Measurements from ENCODE around the gene WDR35. TPM values are rescaled to one million over a fixed set of nuclear protein-coding genes. Genes with fewer than 3 reads are reported as not detected.

Gene WDR35
- total RNA-seq, 1 experiment from 2014 or later: 6.6 TPM

GRCh38 chr2:19864381-19864780 lies 125.5 kb downstream of the WDR35 start:
- no peaks in the 10 kb centered on the region for H3K79me2 ChIP-seq (ENCODE audit: low read length)
- H3F3A ChIP-seq (ENCODE audit: low read length, unreplicated experiment): no peaks in the 10 kb centered on the region
- H3K4me1 ChIP-seq (ENCODE audit: insufficient read depth, low read length): peaks cover 15% of the 10 kb centered on the region
- POLR2A ChIA-PET (ENCODE audit: unreplicated experiment): interaction anchor here (0.6 to 0.9 kb wide), 2 partner anchors 240 to 286 kb away, joined by 3 read pairs; no protein-coding TSS in a partner anchor
- TF ChIP-seq CTCF (conservative IDR thresholded peaks at IDR 0.05; ENCODE audit: low read depth, low read length) (no peak), EZH2 (IDR thresholded peaks at IDR 0.05; ENCODE audit: low read length, unreplicated experiment) (no peak), EZH2phosphoT487 (IDR thresholded peaks at IDR 0.05; ENCODE audit: borderline replicate concordance, low read length) (no peak)
- DNase-seq: no peak
- CTCF ChIA-PET: interaction anchor here (0.6 kb wide), 1 partner anchor 85 kb away, joined by 7 read pairs; no protein-coding TSS in a partner anchor
- H3K27ac ChIP-seq (ENCODE audit: low read length): no peak overlapping the region
- H3K27me3 ChIP-seq (ENCODE audit: low read length): no peaks in the 10 kb centered on the region
- no peak overlapping the region for H2AFZ ChIP-seq (ENCODE audit: low read length)
- no peaks in the 10 kb centered on the region for H3K9me2 ChIP-seq (replicated peaks; ENCODE audit: low read length)
- BruUV-seq (replicated peaks): no TSS peak
- intact Hi-C loops (cut with micrococcal nuclease): loop anchor here (5.0 kb wide), 1 partner anchor 97 kb away; no protein-coding TSS in a partner anchor
- no peak overlapping the region for H3K9ac ChIP-seq (ENCODE audit: low read length)
- H3K36me3 ChIP-seq (ENCODE audit: low read depth, low read length): no peaks in the 10 kb centered on the region
- ATAC-seq: no peak
- no peak overlapping the region for H3K4me2 ChIP-seq (ENCODE audit: low read length)
- no peak overlapping the region for H3K4me3 ChIP-seq (ENCODE audit: low read length)
- H3K9me3 ChIP-seq (ENCODE audit: low read length): no peaks in the 10 kb centered on the region
- no peaks in the 10 kb centered on the region for H4K20me1 ChIP-seq (ENCODE audit: low read length)

GRCh38 chr2:19863303-19864041 lies 126.4 kb downstream of the WDR35 start:
- Histone ChIP-seq H3K27me3 (ENCODE audit: low read length) (no peaks in the 10 kb centered on the region), H4K20me1 (ENCODE audit: low read length) (no peaks in the 10 kb centered on the region), H3K4me3 (ENCODE audit: low read length) (peak overlapping the region; percentile 53), H3K4me2 (ENCODE audit: low read length) (peak overlapping the region; percentile 82), H2AFZ (ENCODE audit: low read length) (peak overlapping the region; percentile 97), H3K9me3 (ENCODE audit: low read length) (no peaks in the 10 kb centered on the region), H3K9me2 (replicated peaks; ENCODE audit: low read length) (no peaks in the 10 kb centered on the region), H3F3A (ENCODE audit: low read length, unreplicated experiment) (no peaks in the 10 kb centered on the region), H3K27ac (ENCODE audit: low read length) (no peak overlapping the region), H3K9ac (ENCODE audit: low read length) (peak overlapping the region; percentile 47; the same call in 1 of the 2 replicates), H3K79me2 (ENCODE audit: low read length) (no peaks in the 10 kb centered on the region), H3K4me1 (ENCODE audit: insufficient read depth, low read length) (peaks cover 15% of the 10 kb centered on the region), H3K36me3 (ENCODE audit: low read depth, low read length) (no peaks in the 10 kb centered on the region)
- peak; percentile 96 for TF ChIP-seq CTCF (conservative IDR thresholded peaks at IDR 0.05; ENCODE audit: low read depth, low read length)
- no peak for TF ChIP-seq EZH2phosphoT487 (IDR thresholded peaks at IDR 0.05; ENCODE audit: borderline replicate concordance, low read length)
- no TSS peak for BruUV-seq (replicated peaks)
- peak; percentile 84 for ATAC-seq
- ChIA-PET POLR2A (ENCODE audit: unreplicated experiment) (interaction anchor here (0.5 to 0.6 kb wide), 2 partner anchors 30 to 152 kb away, joined by 3 to 4 read pairs; no protein-coding TSS in a partner anchor), CTCF (no interaction called here)
- intact Hi-C loops (cut with micrococcal nuclease): loop anchor here (1.0 to 5.0 kb wide), 9 partner anchors 96 to 1476 kb away; no protein-coding TSS in a partner anchor
- peak; percentile 73 for DNase-seq

- no peak overlapping the region for H3K27ac ChIP-seq (ENCODE audit: low read length)
- no peaks in the 10 kb centered on the region for H3K27me3 ChIP-seq (ENCODE audit: low read length)
- H3K9me3 ChIP-seq (ENCODE audit: low read length): no peaks in the 10 kb centered on the region
- no peaks in the 10 kb centered on the region for H3K79me2 ChIP-seq (ENCODE audit: low read length)
- no TSS peak for BruUV-seq (replicated peaks)
- POLR2A ChIA-PET (ENCODE audit: unreplicated experiment): no interaction called here
- H4K20me1 ChIP-seq (ENCODE audit: low read length): no peaks in the 10 kb centered on the region
- H3K4me1 ChIP-seq (ENCODE audit: insufficient read depth, low read length): peaks cover 15% of the 10 kb centered on the region
- H3K9ac ChIP-seq (ENCODE audit: low read length): no peak overlapping the region
- TF ChIP-seq CTCF (conservative IDR thresholded peaks at IDR 0.05; ENCODE audit: low read depth, low read length): no peak
- no peak for TF ChIP-seq EZH2phosphoT487 (IDR thresholded peaks at IDR 0.05; ENCODE audit: borderline replicate concordance, low read length)
- TF ChIP-seq EZH2 (IDR thresholded peaks at IDR 0.05; ENCODE audit: low read length, unreplicated experiment): no peak
- H3K9me2 ChIP-seq (replicated peaks; ENCODE audit: low read length): no peaks in the 10 kb centered on the region
- H2AFZ ChIP-seq (ENCODE audit: low read length): 0 out of 2 replicates have a peak overlapping the region, but pooled peaks have one; percentile 1
- H3K36me3 ChIP-seq (ENCODE audit: low read depth, low read length): no peaks in the 10 kb centered on the region
- H3K4me2 ChIP-seq (ENCODE audit: low read length): no peak overlapping the region
- H3K4me3 ChIP-seq (ENCODE audit: low read length): no peak overlapping the region
- intact Hi-C loops (cut with micrococcal nuclease): loop anchor here (2.0 to 5.0 kb wide), 4 partner anchors 95 to 1341 kb away; no protein-coding TSS in a partner anchor
- H3F3A ChIP-seq (ENCODE audit: low read length, unreplicated experiment): no peaks in the 10 kb centered on the region
- ATAC-seq: peak; percentile 28
- peak; percentile 51 for DNase-seq
- CTCF ChIA-PET: interaction anchor here (1.1 kb wide), 1 partner anchor 492 kb away, joined by 5 read pairs; no protein-coding TSS in a partner anchor
Measured at GRCh38 chr2:19861813-19862212, 128.1 kb downstream of the WDR35 start.
